ENCODE measurements around the gene UPK3A. TPM values are rescaled to one million over a fixed set of nuclear protein-coding genes. Genes with fewer than 3 reads are reported as not detected.

The UPK3A gene
- total and polyA plus RNA-seq, 2 of the 13 experiments (the other 11 are each of a cell fraction or from before 2014, with no cell fraction given): 10.5 to 13.8 TPM

DNA sequence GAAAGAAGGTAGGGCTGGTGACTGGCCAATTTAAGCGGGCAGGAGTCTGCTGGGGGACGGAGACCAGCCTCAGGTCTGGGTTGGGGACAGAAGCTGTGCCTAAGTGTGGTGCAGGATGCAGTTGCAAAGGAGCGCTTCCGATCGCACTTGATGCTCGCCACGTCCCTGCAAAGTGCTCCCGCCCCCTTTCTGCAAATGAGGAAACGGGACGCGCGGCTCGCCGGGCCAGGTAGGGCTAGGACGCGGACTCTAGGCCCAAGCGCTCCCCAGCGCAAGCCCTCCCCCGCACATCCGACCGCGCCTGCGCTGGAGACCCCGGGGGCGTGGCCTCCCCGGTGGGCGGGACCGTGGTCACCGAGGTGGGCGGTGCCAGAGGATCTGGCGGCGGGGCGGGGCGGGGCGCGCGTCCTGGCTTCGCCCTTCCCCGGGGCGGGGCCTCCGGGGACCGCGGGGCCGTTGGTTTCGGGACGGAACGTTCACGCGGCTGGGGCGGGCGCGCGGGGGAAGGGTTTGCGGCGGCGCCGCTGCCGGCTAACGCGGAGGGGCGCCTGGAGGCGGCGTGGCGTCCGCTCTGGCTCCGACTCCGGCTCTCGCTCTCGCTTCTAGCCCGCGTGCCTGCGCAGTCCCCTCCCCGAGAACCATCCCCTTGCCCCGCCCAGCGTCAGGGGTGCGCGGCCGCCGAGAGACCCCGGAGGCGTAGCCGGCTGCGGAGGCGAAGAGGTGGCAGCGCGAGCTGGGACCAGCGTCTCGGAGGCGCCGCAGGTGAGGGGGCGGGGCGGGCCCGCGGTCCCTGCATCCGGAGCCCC lies 24.9 kb downstream of the UPK3A start, which contains the start of gene FAM118A (continued):
- TF ChIP-seq SP5 (CRISPR knock-in tag; IDR thresholded peaks at IDR 0.05; ENCODE audit: borderline replicate concordance, low read depth): peak; percentile 59
- 0 out of 2 replicates have a peak, but pooled peaks have one; percentile 24 for TF ChIP-seq ZNF878 (CRISPR knock-in tag; IDR thresholded peaks at IDR 0.05)
- TF ChIP-seq GFI1 (CRISPR knock-in tag; IDR thresholded peaks at IDR 0.05; ENCODE audit: borderline replicate concordance): peak; percentile 64; the same call in 1 of the 2 replicates
- peak; percentile 93; the same call in 1 of the 2 replicates for TF ChIP-seq ZNF776 (CRISPR knock-in tag; IDR thresholded peaks at IDR 0.05)
- no peak; the same call in 1 of the 2 replicates for TF ChIP-seq ZNF552 (CRISPR knock-in tag; IDR thresholded peaks at IDR 0.05; ENCODE audit: borderline replicate concordance)
- peak; percentile 72; the same call in 1 of the 2 replicates for TF ChIP-seq ZNF160 (CRISPR knock-in tag; IDR thresholded peaks at IDR 0.05)
- peak; percentile 71 for TF ChIP-seq TARDBP (CRISPR knock-in tag; IDR thresholded peaks at IDR 0.05)
- TF ChIP-seq, protein P1, sequence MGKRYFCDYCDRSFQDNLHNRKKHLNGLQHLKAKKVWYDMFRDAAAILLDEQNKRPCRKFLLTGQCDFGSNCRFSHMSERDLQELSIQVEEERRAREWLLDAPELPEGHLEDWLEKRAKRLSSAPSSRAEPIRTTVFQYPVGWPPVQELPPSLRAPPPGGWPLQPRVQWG (CRISPR knock-in tag; IDR thresholded peaks at IDR 0.05; ENCODE audit: borderline replicate concordance, low read depth): no peak
- TF ChIP-seq ZFP90 (CRISPR knock-in tag; IDR thresholded peaks at IDR 0.05; ENCODE audit: borderline replicate concordance): peak; percentile 85; the same call in 1 of the 2 replicates
- TF ChIP-seq HNRNPLL (IDR thresholded peaks at IDR 0.05; ENCODE audit: low read depth, low read length, poor library complexity, severe bottlenecking): peak; percentile 68
- no peak for TF ChIP-seq ZFAT (CRISPR knock-in tag; conservative IDR thresholded peaks at IDR 0.05)
- peak; percentile 88 for TF ChIP-seq KLF12 (CRISPR knock-in tag; IDR thresholded peaks at IDR 0.05; ENCODE audit: borderline replicate concordance)
- peak; percentile 82 for TF ChIP-seq ZNF205 (CRISPR knock-in tag; IDR thresholded peaks at IDR 0.05)
- peak; percentile 80 for TF ChIP-seq ZNF263 (CRISPR knock-in tag; IDR thresholded peaks at IDR 0.05)
- TF ChIP-seq MTA1 (CRISPR knock-in tag; IDR thresholded peaks at IDR 0.05; ENCODE audit: borderline replicate concordance): no peak
- TF ChIP-seq ZBTB7A (CRISPR knock-in tag; IDR thresholded peaks at IDR 0.05): 0 out of 2 replicates have a peak, but pooled peaks have one; percentile 22
- TF ChIP-seq, protein P2, sequence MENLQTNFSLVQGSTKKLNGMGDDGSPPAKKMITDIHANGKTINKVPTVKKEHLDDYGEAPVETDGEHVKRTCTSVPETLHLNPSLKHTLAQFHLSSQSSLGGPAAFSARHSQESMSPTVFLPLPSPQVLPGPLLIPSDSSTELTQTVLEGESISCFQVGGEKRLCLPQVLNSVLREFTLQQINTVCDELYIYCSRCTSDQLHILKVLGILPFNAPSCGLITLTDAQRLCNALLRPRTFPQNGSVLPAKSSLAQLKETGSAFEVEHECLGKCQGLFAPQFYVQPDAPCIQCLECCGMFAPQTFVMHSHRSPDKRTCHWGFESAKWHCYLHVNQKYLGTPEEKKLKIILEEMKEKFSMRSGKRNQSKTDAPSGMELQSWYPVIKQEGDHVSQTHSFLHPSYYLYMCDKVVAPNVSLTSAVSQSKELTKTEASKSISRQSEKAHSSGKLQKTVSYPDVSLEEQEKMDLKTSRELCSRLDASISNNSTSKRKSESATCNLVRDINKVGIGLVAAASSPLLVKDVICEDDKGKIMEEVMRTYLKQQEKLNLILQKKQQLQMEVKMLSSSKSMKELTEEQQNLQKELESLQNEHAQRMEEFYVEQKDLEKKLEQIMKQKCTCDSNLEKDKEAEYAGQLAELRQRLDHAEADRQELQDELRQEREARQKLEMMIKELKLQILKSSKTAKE (CRISPR knock-in tag; IDR thresholded peaks at IDR 0.05; ENCODE audit: borderline replicate concordance): peak; percentile 34; the same call in 1 of the 2 replicates
- peak; percentile 20; the same call in 1 of the 2 replicates for TF ChIP-seq ZNF839 (CRISPR knock-in tag; IDR thresholded peaks at IDR 0.05; ENCODE audit: borderline replicate concordance)
- TF ChIP-seq CAMTA2 (CRISPR knock-in tag; IDR thresholded peaks at IDR 0.05; ENCODE audit: borderline replicate concordance): 0 out of 2 replicates have a peak, but pooled peaks have one; percentile 27
